Left ventricle myocardium superior (tissue), 1 donor: Measurements from ENCODE around the gene CATSPER3. TPM values are rescaled to one million over a fixed set of nuclear protein-coding genes. Genes with fewer than 3 reads are reported as not detected.
A peak's percentile ranks its signal among the peaks of the same experiment; 100 is the strongest.

ENCODE experiments used
- ATAC-seq: fragments of 200-7000 bp; cut with Tn5 transposase; one replicate; pipeline ENCODE4 v1.9.1; 2020; ENCODE audit warnings: mild to moderate bottlenecking, moderate library complexity
- DNase-seq: peaks from one replicate; pipeline ENCODE4 v3.0.0-alpha.2; 2020
- intact Hi-C: fragments of 100-400 bp; cut with micrococcal nuclease; formaldehyde crosslinking; loops from one replicate; pipeline ENCODE4 v1.11.0; 2022
- long read RNA-seq: library from polyadenylated mRNA; unstranded; transcript quantifications from one replicate; pipeline ENCODE4 v2.0.0, GENCODE V29; 2021
- total RNA-seq: library from RNA; stranded (reverse); fragmentation: NEBNext Ultra II Directional; extraction: Animal tissue kit (Norgen Biotek cat#: 25700); gene quantifications from one replicate; pipeline ENCODE4 v1.2.1, GENCODE V29; 2021
- donor health status: DM: no; HTN: yes; CAD: no; lungs with severe emphysema.

The CATSPER3 gene
- 0.74 TPM for total RNA-seq
- long read RNA-seq, partial matches to known transcripts, result 0 of 1 reads
- long read RNA-seq, other reads (novel, unspliced or antisense), result 1 of 1 reads

- DNase-seq (no peak), ATAC-seq (no peak)
- intact Hi-C loops, result no loop called here
Observed at GRCh38 chr5:134967607-134968006, at the start of gene CATSPER3. Gene CATSPER3 (plus strand): TSS chr5:134967907. CDS start chr5:134967992, 85 bp downstream.

- ATAC-seq (no peak), DNase-seq (no peak)
- intact Hi-C loops, result no loop called here
Observed at GRCh38 chr5:134918861-134919260, 48.8 kb upstream of the CATSPER3 start.

- intact Hi-C loops, result no loop called here
- DNase-seq (no peak), ATAC-seq (no peak)
Observed at GRCh38 chr5:134920848-134921575, 46.7 kb upstream of the CATSPER3 start.

- DNase-seq (no peak), ATAC-seq (no peak)
- intact Hi-C loops, result no loop called here
Observed at GRCh38 chr5:134932508-134932907, 35.2 kb upstream of the CATSPER3 start.

- DNase-seq (no peak), ATAC-seq (no peak)
- intact Hi-C loops, result no loop called here
Observed at GRCh38 chr5:134934202-134934601, 33.5 kb upstream of the CATSPER3 start.

GRCh38 chr5:134935711-134936602 is 31.8 kb upstream of the CATSPER3 start:
- intact Hi-C loops, result no loop called here
- no peak for DNase-seq
- ATAC-seq, result no peak

- DNase-seq (no peak), ATAC-seq (no peak)
- intact Hi-C loops, result no loop called here
Observed at GRCh38 chr5:134937526-134937925, 30.2 kb upstream of the CATSPER3 start.

GRCh38 chr5:134938030-134938429 is 29.7 kb upstream of the CATSPER3 start:
- DNase-seq, result no peak
- intact Hi-C loops, result no loop called here
- ATAC-seq, result no peak

GRCh38 chr5:134939500-134939899 is 28.2 kb upstream of the CATSPER3 start:
- DNase-seq, result no peak
- intact Hi-C loops, result no loop called here
- ATAC-seq, result no peak

GRCh38 chr5:134943547-134943946 is 24.2 kb upstream of the CATSPER3 start:
- no peak for DNase-seq
- intact Hi-C loops, result no loop called here
- no peak for ATAC-seq

GRCh38 chr5:134944630-134945029 is 23.1 kb upstream of the CATSPER3 start:
- intact Hi-C loops, result no loop called here
- ATAC-seq, result no peak

GRCh38 chr5:134945041-134945440 is 22.7 kb upstream of the CATSPER3 start:
- DNase-seq, result no peak
- intact Hi-C loops, result no loop called here

More at GRCh38 chr5:134944630-134945029, 23.1 kb upstream of the CATSPER3 start:
- DNase-seq, result no peak

GRCh38 chr5:134948911-134949310 is 18.8 kb upstream of the CATSPER3 start:
- intact Hi-C loops, result no loop called here
- DNase-seq (peak; percentile 33), ATAC-seq (peak; percentile 59)

More at GRCh38 chr5:134945041-134945440, 22.7 kb upstream of the CATSPER3 start:
- ATAC-seq, result no peak

GRCh38 chr5:134949316-134949715 is 18.4 kb upstream of the CATSPER3 start:
- intact Hi-C loops, result no loop called here
- ATAC-seq (no peak), DNase-seq (no peak)

GRCh38 chr5:134957920-134958608 is 9.6 kb upstream of the CATSPER3 start:
- intact Hi-C loops, result no loop called here
- ATAC-seq (no peak), DNase-seq (no peak)

- intact Hi-C loops, result no loop called here
- no peak for ATAC-seq
- DNase-seq, result no peak
Observed at GRCh38 chr5:134958755-134959154, 9.0 kb upstream of the CATSPER3 start.

GRCh38 chr5:134963098-134963497 is 4.6 kb upstream of the CATSPER3 start:
- intact Hi-C loops, result no loop called here
- DNase-seq (no peak), ATAC-seq (no peak)

- intact Hi-C loops, result no loop called here
- ATAC-seq (no peak), DNase-seq (no peak)
Observed at GRCh38 chr5:134964359-134965270, 3.1 kb upstream of the CATSPER3 start.
